Measurements from ENCODE around the gene APBB1.

The APBB1 gene

DNA sequence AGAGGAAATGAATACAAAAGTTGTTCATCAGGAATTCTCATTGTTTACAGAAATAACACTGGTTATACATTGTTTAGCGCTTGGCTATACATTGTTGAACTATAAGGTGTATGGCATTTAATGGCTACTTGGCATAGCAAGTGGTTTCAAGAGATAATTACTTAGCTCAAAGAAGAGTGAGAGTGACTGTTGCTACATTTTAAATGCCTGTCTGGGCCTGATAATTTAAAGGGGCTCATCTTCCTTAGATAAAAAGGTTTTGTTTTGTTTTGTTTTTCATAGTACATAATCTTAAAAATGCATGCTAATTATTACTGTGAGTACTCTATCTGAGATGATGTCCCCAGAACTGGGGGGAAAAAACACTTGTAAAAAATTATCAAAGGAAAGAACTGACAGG is 30.1 kb downstream of the APBB1 start:
- TF ChIP-seq CTCF (conservative IDR thresholded peaks at IDR 0.05; ENCODE audit: low read depth, low read length) = no peak
- no peak overlapping the region for H3K4me3 ChIP-seq (ENCODE audit: low read depth, low read length)
- no peak for DNase-seq (ENCODE audit: low read depth)

DNA sequence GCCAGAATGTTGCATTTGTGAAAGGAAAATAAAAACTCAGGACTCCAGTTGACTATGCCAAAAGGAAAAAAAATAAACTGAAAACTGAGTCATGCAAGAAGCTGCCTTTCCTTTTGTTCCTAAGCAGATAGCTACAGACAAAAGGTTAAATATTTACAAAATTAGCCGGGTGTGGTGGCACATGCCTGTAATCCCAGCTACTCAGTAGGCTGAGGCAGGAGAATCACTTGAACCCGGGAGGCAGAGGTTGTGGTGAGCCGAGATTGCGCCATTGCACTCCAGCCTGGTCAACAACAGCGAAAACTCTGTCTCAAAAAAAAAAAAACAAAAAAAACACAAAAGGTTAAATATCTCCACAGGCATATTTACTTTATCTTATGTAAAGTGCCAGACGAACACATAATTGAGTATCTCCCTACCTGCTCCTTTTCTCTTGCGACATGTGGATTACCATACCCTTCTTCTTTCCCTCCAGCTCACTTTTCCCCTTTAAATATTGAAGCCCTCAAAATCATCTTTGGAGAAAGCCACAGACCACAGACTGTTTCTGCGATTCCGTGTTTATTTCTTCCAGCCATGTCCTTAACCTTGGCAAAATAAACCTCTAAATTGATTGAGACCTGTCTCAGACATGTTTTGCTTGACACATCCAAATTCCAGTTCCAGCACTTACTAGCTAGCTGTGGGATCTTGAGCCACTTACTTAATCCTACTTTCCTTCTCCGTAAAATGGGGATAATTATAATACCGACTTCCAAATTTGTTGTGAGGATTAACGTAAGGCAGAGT is 30.9 kb downstream of the APBB1 start:
- no peak overlapping the region for H3K4me3 ChIP-seq (ENCODE audit: low read depth, low read length)
- DNase-seq (ENCODE audit: low read depth) = peak; percentile 60
- TF ChIP-seq CTCF (conservative IDR thresholded peaks at IDR 0.05; ENCODE audit: low read depth, low read length) = no peak

DNA sequence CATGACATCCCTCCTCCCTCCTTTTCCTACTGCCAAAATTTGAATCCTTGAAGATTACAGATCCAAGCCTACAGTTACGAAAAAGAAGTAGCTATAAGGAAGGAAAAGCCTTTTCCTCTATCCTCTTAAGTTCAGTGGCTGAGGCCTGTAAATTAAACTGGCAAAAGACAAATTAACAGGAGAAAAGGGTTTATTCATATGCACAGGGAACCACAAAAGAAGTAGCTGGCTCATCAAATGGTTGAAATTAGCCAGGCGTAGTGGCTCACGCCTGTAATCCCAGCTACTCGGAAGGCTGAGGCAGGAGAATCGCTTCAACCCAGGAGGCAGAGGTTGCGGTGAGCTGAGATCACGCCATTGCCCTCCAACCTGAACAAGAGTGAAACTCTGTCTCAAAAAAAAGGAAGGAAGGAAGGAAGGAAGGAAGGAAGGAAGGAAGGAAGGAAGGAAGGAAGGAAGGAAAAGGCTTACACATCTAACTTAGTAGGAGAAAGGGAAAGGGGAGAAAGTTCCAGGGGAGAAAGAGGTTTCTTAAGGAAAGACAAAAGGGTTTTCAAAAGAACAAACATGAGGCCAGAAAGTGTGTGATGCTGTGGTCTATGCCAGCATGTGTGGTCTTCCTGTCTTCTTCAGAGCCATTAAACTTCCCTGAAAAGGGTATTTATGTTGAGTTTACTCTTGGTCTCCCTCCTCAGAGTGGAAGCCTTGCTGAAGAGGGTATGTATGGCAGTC is 33.7 kb downstream of the APBB1 start:
- TF ChIP-seq CTCF (conservative IDR thresholded peaks at IDR 0.05; ENCODE audit: low read depth, low read length) = no peak
- H3K4me3 ChIP-seq (ENCODE audit: low read depth, low read length) = no peak overlapping the region
- no peak for DNase-seq (ENCODE audit: low read depth)

DNA sequence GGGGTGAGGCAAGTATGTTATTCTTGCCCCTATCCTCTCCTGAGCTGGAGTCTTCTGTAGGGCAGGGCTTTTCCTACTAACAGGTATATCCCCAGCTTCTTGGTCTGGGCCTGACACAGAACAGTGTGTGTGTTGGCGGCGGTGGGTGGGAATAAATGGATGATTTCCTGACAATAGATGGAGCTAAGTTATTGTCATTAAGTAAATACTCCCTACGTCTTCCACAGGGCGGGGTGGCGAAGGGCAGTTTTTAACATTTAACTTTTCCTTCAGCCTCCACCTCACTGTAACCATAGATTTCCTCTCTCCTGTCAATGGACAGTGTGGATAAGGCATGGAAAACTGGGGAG is 40.3 kb downstream of the APBB1 start:
- no peak overlapping the region for H3K4me3 ChIP-seq (ENCODE audit: low read depth, low read length)
- DNase-seq (ENCODE audit: low read depth) = no peak
- TF ChIP-seq CTCF (conservative IDR thresholded peaks at IDR 0.05; ENCODE audit: low read depth, low read length) = no peak

DNA sequence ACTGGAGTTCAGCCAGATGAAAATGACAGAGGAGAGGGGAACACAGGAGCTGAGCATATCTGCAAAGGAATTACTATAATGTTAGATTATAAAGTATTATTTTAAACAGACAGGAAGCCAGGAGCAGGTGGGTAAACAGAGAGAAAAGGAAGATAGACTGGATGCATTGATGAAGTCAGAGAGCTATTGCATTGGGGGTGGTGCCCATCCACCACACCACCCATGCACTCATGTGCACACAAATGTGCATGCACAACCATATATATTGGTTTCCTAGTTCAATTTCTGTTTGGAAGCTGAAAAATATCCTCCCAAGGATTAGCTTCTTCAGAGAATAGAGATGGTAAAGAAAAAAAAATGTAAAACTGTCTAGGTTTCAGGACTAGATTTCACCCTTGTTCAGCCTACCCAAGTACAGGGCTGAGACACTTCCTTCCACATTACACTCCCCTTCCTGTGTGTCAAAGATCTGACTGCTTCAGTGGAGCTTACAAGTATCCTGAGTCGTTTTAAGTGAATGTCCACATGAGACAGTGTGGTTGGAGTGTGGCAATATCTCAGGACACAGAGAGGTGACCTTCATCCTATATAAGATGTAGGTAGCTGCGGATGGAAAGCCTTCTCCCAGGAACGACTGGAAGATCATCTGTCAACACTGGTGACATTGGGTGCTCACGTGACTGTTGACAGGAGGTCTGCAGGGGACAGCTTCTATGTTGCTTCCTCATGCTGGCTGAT is 40.8 kb downstream of the APBB1 start:
- no peak overlapping the region for H3K4me3 ChIP-seq (ENCODE audit: low read depth, low read length)
- no peak for DNase-seq (ENCODE audit: low read depth)

DNA sequence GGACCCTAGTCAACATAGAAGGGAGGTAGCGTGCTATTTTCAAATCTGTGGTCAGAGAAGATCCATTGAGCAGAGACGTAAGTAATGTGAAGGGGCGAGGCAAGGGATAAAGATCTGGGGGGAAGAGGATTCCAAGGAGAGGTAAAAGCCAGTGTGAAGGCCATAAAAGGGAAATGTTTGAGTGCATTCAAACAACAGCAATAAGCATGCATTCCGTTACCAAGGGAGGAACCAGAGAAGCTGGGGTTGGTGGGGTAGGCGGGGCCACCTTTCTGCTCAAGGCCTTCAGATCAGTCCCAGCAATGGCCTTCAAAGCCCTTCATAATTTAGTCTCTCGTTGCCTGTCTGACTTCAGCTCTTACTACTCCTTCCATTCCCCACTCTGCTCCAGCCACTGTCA is 47.1 kb downstream of the APBB1 start:
- TF ChIP-seq CTCF (conservative IDR thresholded peaks at IDR 0.05; ENCODE audit: low read depth, low read length) = no peak
- H3K4me3 ChIP-seq (ENCODE audit: low read depth, low read length) = no peak overlapping the region
- DNase-seq (ENCODE audit: low read depth) = no peak

More for the DNA sequence above, 40.8 kb downstream of the APBB1 start:
- TF ChIP-seq CTCF (conservative IDR thresholded peaks at IDR 0.05; ENCODE audit: low read depth, low read length) = no peak

All from choroid plexus epithelial cell (primary cell).